Measurements from ENCODE around the gene SLC16A14.

GRCh38 chr2:230060672-230061293, 7.9 kb downstream of the SLC16A14 start:
- TF ChIP-seq CTCF (conservative IDR thresholded peaks at IDR 0.05; ENCODE audit: low read depth, low read length) (no peak), EZH2 (IDR thresholded peaks at IDR 0.05; ENCODE audit: borderline replicate concordance, low read depth, low read length, poor library complexity, severe bottlenecking) (no peak)

Measured in A673 (cell line).